ENCODE results near the gene ATP1A4. TPM values are rescaled to one million over a fixed set of nuclear protein-coding genes. Genes with fewer than 3 reads are reported as not detected.

ATP1A4 gene
- total and polyA plus RNA-seq, 7 donors, result 0.03 to 2.0 (median 0.26) TPM

GRCh38 chr1:160222546-160222945 is 71.1 kb downstream of the ATP1A4 start:
- intact Hi-C loops (cut with DNase I), result no loop called here
- Histone ChIP-seq H3K27ac (no peak overlapping the region), H3K4me3 (no peak overlapping the region), H3K4me1 (peaks cover 32% of the 10 kb centered on the region), H3K9me3 (no peaks in the 10 kb centered on the region), H3K27me3 (ENCODE audit: insufficient read depth in 3 of 3, low read length in 2 of 3) (no peaks in the 10 kb centered on the region), H3K36me3 (ENCODE audit: insufficient read depth in 1 of 2, low read depth in 1 of 2) (peaks cover 19 to 100% of the 10 kb centered on the region in 2 donors)
- TF ChIP-seq CTCF (IDR thresholded peaks at IDR 0.05), result no peak
- WGBS, 3 donors, result 87 to 92% (median 87%) methylated on average over 3 of the region's 3 CpGs
- ATAC-seq, result no peak
- no peak for DNase-seq

DNA sequence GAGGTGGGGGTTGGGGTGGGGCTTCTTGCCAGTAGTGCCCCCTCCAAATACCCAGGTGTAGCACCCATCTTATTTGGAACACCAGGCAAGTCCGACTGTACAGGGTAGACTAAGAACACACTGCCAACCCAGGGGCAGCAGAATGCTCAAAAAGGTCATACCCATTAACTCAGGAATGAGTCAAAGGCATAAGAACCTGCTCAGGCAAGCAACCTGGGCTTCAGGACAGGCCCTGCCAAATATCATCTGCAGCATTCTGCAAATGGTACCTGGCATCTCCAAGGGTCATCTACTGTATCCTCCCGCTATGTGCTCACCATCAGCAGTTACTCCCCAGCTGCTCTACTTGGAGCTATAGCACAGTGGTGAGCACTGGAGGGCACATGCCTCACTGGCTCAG is 73.2 kb downstream of the ATP1A4 start:
- Histone ChIP-seq H3K36me3 (ENCODE audit: insufficient read depth in 1 of 2, low read depth in 1 of 2) (peaks cover 17 to 100% of the 10 kb centered on the region in 2 donors), H3K27ac (no peak overlapping the region), H3K9me3 (no peaks in the 10 kb centered on the region), H3K4me1 (peaks cover 18% of the 10 kb centered on the region), H3K27me3 (ENCODE audit: insufficient read depth in 3 of 3, low read length in 2 of 3) (no peaks in the 10 kb centered on the region), H3K4me3 (no peak overlapping the region)
- ATAC-seq (peak in 1 of 4 donors; percentile 23), DNase-seq (no peak)
- TF ChIP-seq CTCF (IDR thresholded peaks at IDR 0.05), result no peak
- WGBS, 3 donors, result 83 to 89% (median 88%) methylated on average over 2 of the region's 2 CpGs
- intact Hi-C loops (cut with DNase I), result no loop called here

GRCh38 chr1:160225345-160225744 is 73.9 kb downstream of the ATP1A4 start:
- Histone ChIP-seq H3K27me3 (ENCODE audit: insufficient read depth in 3 of 3, low read length in 2 of 3) (no peaks in the 10 kb centered on the region), H3K4me1 (peaks cover 13% of the 10 kb centered on the region), H3K9me3 (no peaks in the 10 kb centered on the region), H3K27ac (no peak overlapping the region), H3K36me3 (ENCODE audit: insufficient read depth in 1 of 2, low read depth in 1 of 2) (peaks cover 20 to 100% of the 10 kb centered on the region in 2 donors), H3K4me3 (no peak overlapping the region)
- WGBS, 3 donors, result 75 to 87% (median 80%) methylated on average over 2 of the region's 2 CpGs
- DNase-seq, result no peak
- intact Hi-C loops (cut with DNase I), result no loop called here
- no peak for ATAC-seq
- no peak for TF ChIP-seq CTCF (IDR thresholded peaks at IDR 0.05)

DNA sequence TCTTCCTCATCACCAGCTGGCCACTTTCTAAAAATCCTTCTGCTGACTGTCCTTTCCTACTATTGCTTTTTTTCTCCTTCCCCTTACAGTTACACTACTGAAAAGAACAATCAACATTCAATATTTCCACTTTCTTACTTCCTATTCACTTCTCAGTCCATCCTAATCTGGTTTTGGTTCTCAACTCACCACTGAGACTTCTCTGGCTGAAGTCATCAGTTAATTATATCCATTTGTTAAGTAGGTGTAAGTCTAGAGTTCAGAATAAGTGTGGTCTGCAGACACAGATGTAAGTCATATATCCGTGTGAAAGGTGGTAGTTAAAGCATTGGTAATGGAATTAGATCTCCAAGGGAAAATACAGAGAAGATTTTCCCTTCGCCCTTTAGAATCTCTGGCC is 75.2 kb downstream of the ATP1A4 start:
- no peak for TF ChIP-seq CTCF (IDR thresholded peaks at IDR 0.05)
- peaks cover 20 to 100% of the 10 kb centered on the region in 2 donors for H3K36me3 ChIP-seq (ENCODE audit: insufficient read depth in 1 of 2, low read depth in 1 of 2)
- H3K9me3 ChIP-seq, result no peaks in the 10 kb centered on the region
- peak in 3 of 4 donors; percentile 56 to 78 (median 58) for ATAC-seq
- intact Hi-C loops (cut with DNase I), result no loop called here
- DNase-seq, result no peak
- H3K4me3 ChIP-seq, result no peak overlapping the region
- peaks cover 13% of the 10 kb centered on the region for H3K4me1 ChIP-seq
- no peaks in the 10 kb centered on the region for H3K27me3 ChIP-seq (ENCODE audit: insufficient read depth in 3 of 3, low read length in 2 of 3)
- WGBS, 3 donors, result 68 to 91% (median 69%) methylated on average over 2 of the region's 2 CpGs
- H3K27ac ChIP-seq, result peak overlapping the region; percentile 61

DNA sequence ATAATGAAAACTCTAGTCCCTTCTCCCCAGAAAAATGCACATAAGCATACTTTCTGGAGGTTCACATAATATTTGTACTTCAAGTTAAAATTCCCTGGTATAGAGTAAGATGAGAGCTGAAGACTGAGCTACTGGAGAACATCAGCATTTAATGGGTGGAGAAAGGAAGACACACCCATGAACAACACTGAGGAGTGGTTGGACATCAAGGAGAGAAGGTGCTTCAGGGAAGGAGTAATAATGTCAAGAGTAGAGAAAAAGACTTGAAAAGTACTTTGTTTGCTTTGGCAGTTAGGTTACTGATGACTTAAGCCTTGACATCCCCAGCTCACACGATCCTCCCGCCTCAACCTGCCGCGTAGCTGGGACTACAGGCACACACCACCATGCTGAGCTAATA is 75.6 kb downstream of the ATP1A4 start:
- Histone ChIP-seq H3K4me1 (peaks cover 13% of the 10 kb centered on the region), H3K27me3 (ENCODE audit: insufficient read depth in 3 of 3, low read length in 2 of 3) (no peaks in the 10 kb centered on the region), H3K9me3 (no peaks in the 10 kb centered on the region), H3K27ac (peak overlapping the region; percentile 61), H3K4me3 (no peak overlapping the region), H3K36me3 (ENCODE audit: insufficient read depth in 1 of 2, low read depth in 1 of 2) (peaks cover 20 to 100% of the 10 kb centered on the region in 2 donors)
- DNase-seq (no peak), ATAC-seq (no peak)
- WGBS, 3 donors, result 92 to 94% (median 94%) methylated on average over 4 of the region's 4 CpGs
- intact Hi-C loops (cut with DNase I), result no loop called here
- TF ChIP-seq CTCF (IDR thresholded peaks at IDR 0.05), result no peak

Measured in psoas muscle (tissue), 8 donors.